Measurements from ENCODE around the gene NXT1. TPM values are rescaled to one million over a fixed set of nuclear protein-coding genes. Genes with fewer than 3 reads are reported as not detected.

Gene NXT1
- total RNA-seq, 3 donors from 2014 or later, result 9.9 to 12.9 (median 10.6) TPM

DNA sequence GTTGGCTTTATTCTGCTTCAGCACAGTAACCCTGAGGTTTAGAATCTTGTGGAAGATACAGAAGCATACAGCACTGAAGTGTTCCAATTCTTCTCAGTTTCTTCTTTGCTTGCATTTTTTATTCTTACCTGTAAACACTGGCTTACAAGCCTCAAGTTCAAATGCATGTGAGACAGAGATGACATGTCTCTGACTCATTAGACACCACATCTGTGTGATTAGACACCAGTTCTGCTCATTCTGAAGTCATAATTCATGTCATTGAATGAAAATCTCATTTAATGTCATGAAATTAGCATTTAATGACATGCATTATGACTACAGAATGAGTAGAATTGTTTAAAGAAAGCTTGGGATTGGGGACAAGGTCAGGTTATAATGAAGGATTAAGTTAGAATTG is 17.2 kb downstream of the NXT1 start:
- intact Hi-C loops (cut with DNase I, micrococcal nuclease), result no loop called here
- DNase-seq (no peak), ATAC-seq (no peak)
- TF ChIP-seq, protein P1, sequence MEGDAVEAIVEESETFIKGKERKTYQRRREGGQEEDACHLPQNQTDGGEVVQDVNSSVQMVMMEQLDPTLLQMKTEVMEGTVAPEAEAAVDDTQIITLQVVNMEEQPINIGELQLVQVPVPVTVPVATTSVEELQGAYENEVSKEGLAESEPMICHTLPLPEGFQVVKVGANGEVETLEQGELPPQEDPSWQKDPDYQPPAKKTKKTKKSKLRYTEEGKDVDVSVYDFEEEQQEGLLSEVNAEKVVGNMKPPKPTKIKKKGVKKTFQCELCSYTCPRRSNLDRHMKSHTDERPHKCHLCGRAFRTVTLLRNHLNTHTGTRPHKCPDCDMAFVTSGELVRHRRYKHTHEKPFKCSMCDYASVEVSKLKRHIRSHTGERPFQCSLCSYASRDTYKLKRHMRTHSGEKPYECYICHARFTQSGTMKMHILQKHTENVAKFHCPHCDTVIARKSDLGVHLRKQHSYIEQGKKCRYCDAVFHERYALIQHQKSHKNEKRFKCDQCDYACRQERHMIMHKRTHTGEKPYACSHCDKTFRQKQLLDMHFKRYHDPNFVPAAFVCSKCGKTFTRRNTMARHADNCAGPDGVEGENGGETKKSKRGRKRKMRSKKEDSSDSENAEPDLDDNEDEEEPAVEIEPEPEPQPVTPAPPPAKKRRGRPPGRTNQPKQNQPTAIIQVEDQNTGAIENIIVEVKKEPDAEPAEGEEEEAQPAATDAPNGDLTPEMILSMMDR (IDR thresholded peaks at IDR 0.05), result no peak
- peaks cover 15% of the 10 kb centered on the region for H3K4me1 ChIP-seq (ENCODE audit: low read depth)
- no peaks in the 10 kb centered on the region for H3K9me3 ChIP-seq
- peaks cover 4% of the 10 kb centered on the region for H3K36me3 ChIP-seq (ENCODE audit: low read depth)
- no peak overlapping the region for H3K4me3 ChIP-seq

DNA sequence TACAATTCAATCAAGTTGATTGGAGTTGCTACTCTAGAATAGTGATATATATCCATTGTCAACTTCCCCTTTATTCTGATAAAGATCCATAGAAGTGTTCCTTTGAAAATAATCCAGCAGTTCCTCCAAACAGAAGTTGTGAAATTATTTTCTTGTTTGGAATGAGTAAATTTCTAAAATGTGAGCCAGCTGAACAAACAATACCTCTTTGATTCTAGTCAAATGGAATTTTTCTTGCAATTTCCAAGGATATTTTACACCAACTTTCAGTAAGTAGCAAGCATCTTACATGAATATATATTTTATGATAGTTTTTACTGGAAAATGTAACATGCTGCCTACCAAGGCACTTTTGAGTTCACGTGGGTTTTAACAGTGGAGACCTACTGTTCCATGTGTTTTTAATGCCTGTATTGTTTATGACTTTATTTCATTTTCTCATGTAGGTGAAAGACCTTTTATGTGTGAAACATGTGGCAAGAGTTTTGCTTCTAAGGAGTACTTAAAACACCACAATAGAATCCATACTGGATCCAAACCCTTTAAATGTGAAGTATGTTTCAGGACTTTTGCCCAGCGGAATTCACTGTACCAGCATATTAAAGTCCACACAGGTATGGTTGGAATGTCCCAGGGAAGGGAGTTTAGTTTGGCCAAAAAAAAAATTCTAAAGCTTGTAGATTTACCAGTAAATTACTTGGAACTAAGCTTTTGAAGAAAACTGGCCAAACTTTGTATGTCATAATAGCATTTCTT is 17.9 kb downstream of the NXT1 start:
- no peak for ATAC-seq
- intact Hi-C loops (cut with DNase I, micrococcal nuclease), result no loop called here

DNA sequence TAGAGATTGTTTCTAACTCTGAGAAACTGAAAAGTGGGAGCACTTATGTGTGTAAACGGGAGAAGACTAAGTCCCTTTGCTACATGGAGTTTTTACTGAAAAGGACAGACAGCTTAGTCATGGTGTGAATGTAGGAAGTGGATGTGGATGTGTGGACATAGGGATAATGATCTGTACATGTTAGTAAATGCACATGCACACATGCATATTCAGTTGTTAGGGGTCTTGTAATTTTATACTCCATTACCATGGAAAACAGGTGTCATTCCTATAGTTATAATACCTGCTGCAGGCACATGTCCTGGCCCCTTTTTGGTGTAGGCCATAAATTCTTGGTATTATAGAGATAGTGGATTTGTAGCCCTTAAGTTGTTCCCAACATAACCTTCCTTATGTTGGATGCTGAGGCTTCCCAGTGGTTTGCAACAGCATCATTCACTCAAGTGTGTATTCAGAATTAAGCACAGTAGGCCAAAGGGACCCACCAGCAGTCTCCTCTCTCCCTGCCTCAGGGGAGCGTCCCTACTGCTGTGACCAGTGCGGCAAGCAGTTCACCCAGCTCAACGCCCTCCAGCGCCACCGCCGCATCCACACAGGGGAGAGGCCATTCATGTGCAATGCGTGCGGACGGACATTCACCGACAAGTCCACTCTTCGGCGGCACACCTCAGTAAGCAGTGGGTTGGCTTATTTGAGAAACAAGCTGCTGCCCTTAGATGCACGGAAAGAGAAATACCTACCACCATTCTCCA is 18.7 kb downstream of the NXT1 start:
- peaks cover 6% of the 10 kb centered on the region for H3K4me1 ChIP-seq (ENCODE audit: low read depth)
- peaks cover 4% of the 10 kb centered on the region for H3K36me3 ChIP-seq (ENCODE audit: low read depth)
- no peak overlapping the region for H3K4me3 ChIP-seq
- TF ChIP-seq, protein P1 (IDR thresholded peaks at IDR 0.05), result no peak
- DNase-seq (no peak), ATAC-seq (no peak)
- intact Hi-C loops (cut with DNase I, micrococcal nuclease), result no loop called here
- H3K9me3 ChIP-seq, result no peaks in the 10 kb centered on the region

More for the DNA sequence above, 17.9 kb downstream of the NXT1 start:
- no peak for DNase-seq
- Histone ChIP-seq H3K4me3 (no peak overlapping the region), H3K9me3 (no peaks in the 10 kb centered on the region), H3K36me3 (ENCODE audit: low read depth) (peaks cover 4% of the 10 kb centered on the region), H3K4me1 (ENCODE audit: low read depth) (peaks cover 8% of the 10 kb centered on the region)
- TF ChIP-seq, protein P1 (IDR thresholded peaks at IDR 0.05), result no peak

DNA sequence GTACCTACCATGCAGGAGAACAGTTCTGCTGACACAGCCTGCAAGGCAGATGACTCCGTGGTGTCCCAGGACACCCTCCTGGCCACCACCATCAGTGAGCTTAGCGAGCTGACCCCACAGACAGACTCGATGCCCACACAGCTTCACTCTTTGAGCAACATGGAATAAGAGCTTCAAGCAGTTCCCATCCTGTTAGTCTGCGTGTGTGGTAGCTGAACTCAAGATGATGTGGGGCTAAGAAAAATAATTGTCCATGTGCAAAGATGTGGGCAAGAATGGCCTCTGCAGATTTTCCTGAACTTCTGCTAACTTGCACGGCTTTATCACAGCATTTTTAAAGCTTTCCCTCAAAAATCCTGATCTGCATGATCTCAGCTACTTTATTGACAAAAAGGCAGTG is 19.7 kb downstream of the NXT1 start:
- ATAC-seq (no peak), DNase-seq (no peak)
- Histone ChIP-seq H3K9me3 (no peaks in the 10 kb centered on the region), H3K4me1 (ENCODE audit: low read depth) (peaks cover 6% of the 10 kb centered on the region), H3K36me3 (ENCODE audit: low read depth) (peaks cover 4% of the 10 kb centered on the region), H3K4me3 (no peak overlapping the region)
- intact Hi-C loops (cut with DNase I, micrococcal nuclease), result no loop called here
- TF ChIP-seq, protein P1 (IDR thresholded peaks at IDR 0.05), result no peak

DNA sequence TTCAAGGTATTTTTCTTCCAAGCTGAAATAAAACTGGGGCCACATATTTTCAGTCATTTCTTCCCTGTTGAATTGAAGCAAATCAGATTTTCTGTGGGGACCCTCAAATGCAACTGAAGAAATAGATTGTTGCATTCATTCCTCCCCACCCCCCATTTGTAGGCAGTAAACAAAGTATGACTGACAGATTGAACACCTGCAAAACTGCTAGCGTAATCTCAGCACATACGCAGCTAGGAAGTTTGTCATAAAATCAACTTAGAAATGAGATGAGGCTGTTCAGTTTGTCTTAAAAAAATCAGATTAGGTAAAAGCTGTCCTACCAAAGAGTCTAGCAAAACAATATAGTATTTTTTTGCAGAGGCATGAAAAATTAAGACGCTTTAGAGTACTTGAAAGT is 20.3 kb downstream of the NXT1 start:
- no peak overlapping the region for H3K4me3 ChIP-seq
- no peak for ATAC-seq
- H3K36me3 ChIP-seq (ENCODE audit: low read depth), result peaks cover 4% of the 10 kb centered on the region
- peaks cover 4% of the 10 kb centered on the region for H3K4me1 ChIP-seq (ENCODE audit: low read depth)
- intact Hi-C loops (cut with DNase I, micrococcal nuclease), result no loop called here
- TF ChIP-seq, protein P1 (IDR thresholded peaks at IDR 0.05), result no peak
- H3K9me3 ChIP-seq, result no peaks in the 10 kb centered on the region
- no peak for DNase-seq

Measured in mucosa of descending colon (tissue), 3 donors.